Hepatocyte (in vitro differentiated cells): ENCODE measurements around the gene APBA2. TPM values are rescaled to one million over a fixed set of nuclear protein-coding genes. Genes with fewer than 3 reads are reported as not detected.

ENCODE experiments used
- DNase-seq: peaks from one replicate; pipeline ENCODE4 v3.0.0-alpha.2; 2016; ENCODE audit warnings: low spot score
- H2AFZ ChIP-seq: fragments of 200-600 bp; sonication (generic); 2 replicates; pipeline ENCODE4 v1.6.0; 2016; ENCODE audit warnings: antibody characterized with exemption, mild to moderate bottlenecking
- H3K27ac ChIP-seq: fragments of 200-600 bp; sonication (generic); 2 replicates; pipeline ENCODE4 v1.5.1; 2016; ENCODE audit warnings: mild to moderate bottlenecking
- H3K27me3 ChIP-seq: fragments of 200-600 bp; sonication (generic); 2 replicates; pipeline ENCODE4 v1.6.1; 2016
- H3K36me3 ChIP-seq: fragments of 200-600 bp; sonication (generic); replicated peaks from 2 replicates; pipeline ENCODE4 v1.5.1; 2016; ENCODE audit warnings: low read depth; ENCODE audit not compliant: insufficient read depth
- H3K4me1 ChIP-seq: fragments of 200-600 bp; sonication (generic); 2 replicates; pipeline ENCODE4 v1.5.1; 2016; ENCODE audit warnings: mild to moderate bottlenecking, moderate library complexity; ENCODE audit not compliant: insufficient read depth
- H3K4me2 ChIP-seq: fragments of 200-600 bp; sonication (generic); 2 replicates; pipeline ENCODE4 v1.6.0; 2016
- H3K4me3 ChIP-seq: fragments of 200-600 bp; sonication (generic); 2 replicates; pipeline ENCODE4 v1.5.1; 2016; ENCODE audit warnings: mild to moderate bottlenecking
- H3K79me2 ChIP-seq: fragments of 200-600 bp; sonication (generic); 2 replicates; pipeline ENCODE4 v1.6.0; 2017; ENCODE audit warnings: mild to moderate bottlenecking
- H3K9me2 ChIP-seq: fragments of 200-600 bp; sonication (generic); replicated peaks from 2 replicates; pipeline ENCODE4 v1.6.0; 2017; ENCODE audit warnings: mild to moderate bottlenecking; ENCODE audit not compliant: insufficient read depth
- H3K9me3 ChIP-seq: fragments of 200-600 bp; sonication (generic); 2 replicates; pipeline ENCODE4 v1.5.1; 2016; ENCODE audit warnings: low read depth, mild to moderate bottlenecking
- H4K20me1 ChIP-seq: fragments of 200-600 bp; sonication (generic); 2 replicates; pipeline ENCODE4 v1.6.0; 2016; ENCODE audit warnings: mild to moderate bottlenecking; ENCODE audit not compliant: insufficient read depth, poor library complexity, severe bottlenecking
- CTCF ChIP-seq: fragments of 200-600 bp; sonication (generic); IDR thresholded peaks from 2 replicates; pipeline ENCODE4 v1.5.1; 2016; ENCODE audit warnings: antibody characterized with exemption, mild to moderate bottlenecking; ENCODE audit not compliant: poor library complexity
- EZH2 ChIP-seq: fragments of 200-600 bp; sonication (generic); IDR thresholded peaks from 2 replicates; pipeline ENCODE4 v1.6.1; 2016; ENCODE audit warnings: antibody characterized with exemption, mild to moderate bottlenecking, borderline replicate concordance
- EZH2phosphoT487 ChIP-seq: fragments of 200-600 bp; sonication (generic); IDR thresholded peaks from one replicate; pipeline ENCODE4 v1.6.1; 2018; ENCODE audit warnings: antibody characterized with exemption, mild to moderate bottlenecking, low read depth, moderate library complexity; ENCODE audit not compliant: unreplicated experiment, severe bottlenecking
- WGBS: methylation state at CpG from one replicate; pipeline ENCODE4 v1.1.6; 2016; ENCODE audit warnings: low lambda C conversion rate; ENCODE audit errors: missing lambda C conversion rate; 5-methylcytosine and 5-hydroxymethylcytosine counted together
- polyA plus RNA-seq: library from polyadenylated mRNA; unstranded; fragments of >200 nt; fragmentation: Nextera tagmentation; extraction: Ambion mirVana; gene quantifications from 2 replicates; pipeline ENCODE4 v1.2.1, GENCODE V29; 2016
- total RNA-seq: library from RNA; depleted of rRNA; stranded (reverse); fragments of >200 nt; gene quantifications from 2 replicates; pipeline ENCODE4 v1.2.3, GENCODE V29; 2014

The APBA2 gene
- total and polyA plus RNA-seq, 2 experiments from 2014 or later: 8.4 to 10.1 TPM

- Histone ChIP-seq H3K4me2 (no peak overlapping the region), H3K9me2 (no peaks in the 10 kb centered on the region), H4K20me1 (no peaks in the 10 kb centered on the region), H3K36me3 (no peaks in the 10 kb centered on the region), H3K79me2 (no peaks in the 10 kb centered on the region), H3K27ac (no peak overlapping the region), H3K4me1 (no peaks in the 10 kb centered on the region), H2AFZ (no peak overlapping the region), H3K4me3 (no peak overlapping the region), H3K27me3 (no peaks in the 10 kb centered on the region), H3K9me3 (no peaks in the 10 kb centered on the region)
- WGBS: 5% methylated on average over 2 of the region's 2 CpGs
- DNase-seq: peak; percentile 68
- TF ChIP-seq EZH2 (no peak), EZH2phosphoT487 (no peak), CTCF (peak; percentile 70)
Observed at GRCh38 chr15:28975766-28976179, 90.0 kb downstream of the APBA2 start.

- no peaks in the 10 kb centered on the region for H3K9me2 ChIP-seq
- H3K36me3 ChIP-seq: no peaks in the 10 kb centered on the region
- H4K20me1 ChIP-seq: no peaks in the 10 kb centered on the region
- H3K9me3 ChIP-seq: no peaks in the 10 kb centered on the region
- no peaks in the 10 kb centered on the region for H3K4me1 ChIP-seq
- no peak overlapping the region for H3K4me3 ChIP-seq
- H3K27ac ChIP-seq: peak overlapping the region; percentile 23
- H2AFZ ChIP-seq: no peak overlapping the region
- no peak overlapping the region for H3K4me2 ChIP-seq
- 86% methylated on average over 6 of the region's 6 CpGs for WGBS
- H3K27me3 ChIP-seq: no peaks in the 10 kb centered on the region
- TF ChIP-seq EZH2 (no peak), CTCF (no peak), EZH2phosphoT487 (no peak)
- H3K79me2 ChIP-seq: no peaks in the 10 kb centered on the region
- peak; percentile 83 for DNase-seq
Observed at GRCh38 chr15:28977377-28978010, 91.7 kb downstream of the APBA2 start.

- no peaks in the 10 kb centered on the region for H3K9me3 ChIP-seq
- no peaks in the 10 kb centered on the region for H3K4me1 ChIP-seq
- H3K79me2 ChIP-seq: no peaks in the 10 kb centered on the region
- DNase-seq: no peak
- no peak overlapping the region for H3K4me2 ChIP-seq
- no peak overlapping the region for H3K4me3 ChIP-seq
- no peaks in the 10 kb centered on the region for H3K27me3 ChIP-seq
- no peak overlapping the region for H2AFZ ChIP-seq
- no peaks in the 10 kb centered on the region for H3K36me3 ChIP-seq
- H3K9me2 ChIP-seq: no peaks in the 10 kb centered on the region
- H3K27ac ChIP-seq: no peak overlapping the region
- TF ChIP-seq EZH2 (no peak), CTCF (no peak), EZH2phosphoT487 (no peak)
- no peaks in the 10 kb centered on the region for H4K20me1 ChIP-seq
- WGBS: 96% methylated on average over 7 of the region's 7 CpGs
Observed at GRCh38 chr15:28978011-28978378, 92.2 kb downstream of the APBA2 start.

- Histone ChIP-seq H3K27me3 (no peaks in the 10 kb centered on the region), H2AFZ (no peak overlapping the region), H3K27ac (no peak overlapping the region), H3K9me3 (no peaks in the 10 kb centered on the region), H3K4me1 (no peaks in the 10 kb centered on the region), H3K9me2 (no peaks in the 10 kb centered on the region), H4K20me1 (no peaks in the 10 kb centered on the region), H3K4me3 (no peak overlapping the region), H3K4me2 (no peak overlapping the region), H3K36me3 (no peaks in the 10 kb centered on the region), H3K79me2 (no peaks in the 10 kb centered on the region)
- TF ChIP-seq EZH2phosphoT487: no peak
- TF ChIP-seq CTCF: no peak
- no peak for TF ChIP-seq EZH2
- WGBS: 89% methylated on average over 3 of the region's 3 CpGs
- DNase-seq: no peak
Observed at GRCh38 chr15:28978661-28979060, 92.9 kb downstream of the APBA2 start.
